Body of pancreas (tissue), 4 donors: ENCODE data around the gene CST4.

Experiments
- CTCF ChIP-seq, 7 experiments: fragments of 450-650 bp in 4 of 7; fragments of 200-600 bp in 3 of 7; sonication (generic) in 3 of 7; IDR thresholded peaks; one replicate each; pipeline ENCODE4 v1.5.1; 2016 to 2019; ENCODE audit warnings: antibody characterized with exemption in 7 of 7
- POLR2A ChIP-seq, 3 donors: fragments of 450-650 bp; IDR thresholded peaks; one replicate each; pipeline ENCODE4 v1.6.1; 2016; ENCODE audit warnings: antibody characterized with exemption in 3 of 3, mild to moderate bottlenecking in 2 of 3

- TF ChIP-seq CTCF (IDR thresholded peaks at IDR 0.05) = no peak
- no peak for TF ChIP-seq POLR2A (IDR thresholded peaks at IDR 0.05)
Measured at GRCh38 chr20:23705895-23706294, 17.1 kb upstream of the CST4 start.
